Type B pancreatic cell (in vitro differentiated cells): ENCODE results near the gene PLB1. TPM values are rescaled to one million over a fixed set of nuclear protein-coding genes. Genes with fewer than 3 reads are reported as not detected.

Source experiments
- DNase-seq: peaks from one replicate; pipeline ENCODE4 v3.0.0; 2021; ENCODE audit warnings: mixed read lengths; ENCODE audit not compliant: unreplicated experiment; ENCODE audit errors: extremely low spot score
- H3K27ac Mint-ChIP-seq: 2 replicates; pipeline ENCODE4 v1.8.0; 2021; ENCODE audit warnings: mild to moderate bottlenecking, mixed read lengths
- H3K27me3 Mint-ChIP-seq: 2 replicates; pipeline ENCODE4 v1.8.0; 2021; ENCODE audit warnings: mixed read lengths
- H3K36me3 Mint-ChIP-seq: 2 replicates; pipeline ENCODE4 v1.8.0; 2021; ENCODE audit warnings: mixed read lengths
- H3K4me1 Mint-ChIP-seq: one replicate; pipeline ENCODE4 v1.8.0; 2021; ENCODE audit warnings: mixed read lengths; ENCODE audit not compliant: unreplicated experiment
- H3K4me3 Mint-ChIP-seq: 2 replicates; pipeline ENCODE4 v1.8.0; 2021; ENCODE audit warnings: mild to moderate bottlenecking, mixed read lengths
- H3K9me3 Mint-ChIP-seq: 2 replicates; pipeline ENCODE4 v1.8.0; 2021; ENCODE audit warnings: mixed read lengths
- total RNA-seq: library from RNA; stranded (reverse); gene quantifications from 2 replicates; pipeline ENCODE4 v1.2.1, GENCODE V29; 2021; ENCODE audit warnings: low replicate concordance
- TF ChIP-seq, protein P1 (sequence below): fragments of 200-600 bp; sonication (generic); conservative IDR thresholded peaks from 2 replicates; pipeline ENCODE4 v1.5.0; 2021; ENCODE audit warnings: antibody characterized with exemption, mild to moderate bottlenecking

Gene PLB1
- total RNA-seq, 1 donor from 2014 or later: 1.9 TPM

DNA sequence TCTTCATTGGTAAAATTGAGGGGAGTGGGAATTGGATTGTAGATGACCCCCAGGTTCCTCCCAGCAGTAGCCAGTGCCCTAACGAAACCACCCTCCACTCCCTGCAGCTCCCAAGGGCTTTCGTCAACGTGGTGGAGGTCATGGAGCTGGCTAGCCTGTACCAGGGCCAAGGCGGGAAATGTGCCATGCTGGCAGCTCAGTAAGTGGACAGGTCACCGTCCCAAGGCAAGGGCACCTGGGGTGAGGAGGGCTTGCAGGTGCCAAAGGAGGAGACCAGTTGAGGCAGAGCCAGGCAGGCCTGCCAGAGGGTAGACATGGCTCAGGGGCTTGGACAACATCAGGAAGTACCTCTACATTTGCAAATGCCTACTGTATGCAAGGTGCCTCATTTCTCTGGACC lies 133.1 kb downstream of the PLB1 start:
- Mint-ChIP-seq H3K4me3 (no peak overlapping the region), H3K9me3 (no peaks in the 10 kb centered on the region), H3K4me1 (peaks cover 26% of the 10 kb centered on the region), H3K36me3 (no peaks in the 10 kb centered on the region), H3K27ac (no peak overlapping the region), H3K27me3 (no peaks in the 10 kb centered on the region)
- DNase-seq: no peak
- TF ChIP-seq, protein P1, sequence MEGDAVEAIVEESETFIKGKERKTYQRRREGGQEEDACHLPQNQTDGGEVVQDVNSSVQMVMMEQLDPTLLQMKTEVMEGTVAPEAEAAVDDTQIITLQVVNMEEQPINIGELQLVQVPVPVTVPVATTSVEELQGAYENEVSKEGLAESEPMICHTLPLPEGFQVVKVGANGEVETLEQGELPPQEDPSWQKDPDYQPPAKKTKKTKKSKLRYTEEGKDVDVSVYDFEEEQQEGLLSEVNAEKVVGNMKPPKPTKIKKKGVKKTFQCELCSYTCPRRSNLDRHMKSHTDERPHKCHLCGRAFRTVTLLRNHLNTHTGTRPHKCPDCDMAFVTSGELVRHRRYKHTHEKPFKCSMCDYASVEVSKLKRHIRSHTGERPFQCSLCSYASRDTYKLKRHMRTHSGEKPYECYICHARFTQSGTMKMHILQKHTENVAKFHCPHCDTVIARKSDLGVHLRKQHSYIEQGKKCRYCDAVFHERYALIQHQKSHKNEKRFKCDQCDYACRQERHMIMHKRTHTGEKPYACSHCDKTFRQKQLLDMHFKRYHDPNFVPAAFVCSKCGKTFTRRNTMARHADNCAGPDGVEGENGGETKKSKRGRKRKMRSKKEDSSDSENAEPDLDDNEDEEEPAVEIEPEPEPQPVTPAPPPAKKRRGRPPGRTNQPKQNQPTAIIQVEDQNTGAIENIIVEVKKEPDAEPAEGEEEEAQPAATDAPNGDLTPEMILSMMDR: no peak

DNA sequence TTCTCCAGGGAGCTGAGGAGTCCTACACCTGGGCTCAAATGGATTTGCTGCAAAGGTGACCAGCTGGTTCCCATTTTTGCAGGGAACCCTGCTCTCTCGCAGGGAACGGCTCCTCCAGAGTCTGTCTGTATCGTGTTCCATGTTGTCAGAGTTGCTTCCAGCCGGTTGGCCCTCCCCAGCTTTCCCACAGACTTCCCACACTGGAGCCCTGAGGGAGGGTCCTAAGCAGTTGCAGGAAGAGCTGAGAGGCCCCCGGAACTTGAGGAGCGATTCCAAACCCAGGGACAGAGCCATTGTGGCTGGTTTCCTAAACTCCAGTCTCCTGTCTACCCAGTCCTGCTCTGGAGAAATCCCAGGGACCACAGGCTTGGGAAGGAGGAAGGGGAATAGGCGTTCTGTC lies 134.1 kb downstream of the PLB1 start:
- Mint-ChIP-seq H3K27ac (no peak overlapping the region), H3K4me3 (no peak overlapping the region), H3K4me1 (peaks cover 26% of the 10 kb centered on the region), H3K9me3 (no peaks in the 10 kb centered on the region), H3K27me3 (no peaks in the 10 kb centered on the region), H3K36me3 (no peaks in the 10 kb centered on the region)
- no peak for DNase-seq
- TF ChIP-seq, protein P1: no peak

DNA sequence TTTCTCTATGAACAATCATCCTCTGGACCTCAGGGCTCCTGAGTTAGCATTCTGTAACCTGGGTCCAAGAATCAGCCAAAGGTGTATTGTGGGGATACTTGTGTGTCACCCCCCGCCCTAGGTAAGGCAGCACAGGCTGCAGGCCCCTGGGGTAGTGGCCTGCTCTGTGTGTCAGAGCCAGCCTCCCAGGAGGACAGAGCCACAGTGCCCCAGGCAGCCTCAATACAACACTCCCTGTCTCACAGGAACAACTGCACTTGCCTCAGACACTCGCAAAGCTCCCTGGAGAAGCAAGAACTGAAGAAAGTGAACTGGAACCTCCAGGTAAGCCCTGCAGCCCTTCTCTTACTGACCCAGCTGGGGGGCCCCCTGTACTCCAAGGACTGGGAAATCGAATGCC lies 134.5 kb downstream of the PLB1 start:
- Mint-ChIP-seq H3K27me3 (no peaks in the 10 kb centered on the region), H3K27ac (peak overlapping the region; percentile 61), H3K4me1 (peaks cover 23% of the 10 kb centered on the region), H3K4me3 (no peak overlapping the region), H3K9me3 (no peaks in the 10 kb centered on the region), H3K36me3 (no peaks in the 10 kb centered on the region)
- DNase-seq: no peak
- TF ChIP-seq, protein P1: no peak

DNA sequence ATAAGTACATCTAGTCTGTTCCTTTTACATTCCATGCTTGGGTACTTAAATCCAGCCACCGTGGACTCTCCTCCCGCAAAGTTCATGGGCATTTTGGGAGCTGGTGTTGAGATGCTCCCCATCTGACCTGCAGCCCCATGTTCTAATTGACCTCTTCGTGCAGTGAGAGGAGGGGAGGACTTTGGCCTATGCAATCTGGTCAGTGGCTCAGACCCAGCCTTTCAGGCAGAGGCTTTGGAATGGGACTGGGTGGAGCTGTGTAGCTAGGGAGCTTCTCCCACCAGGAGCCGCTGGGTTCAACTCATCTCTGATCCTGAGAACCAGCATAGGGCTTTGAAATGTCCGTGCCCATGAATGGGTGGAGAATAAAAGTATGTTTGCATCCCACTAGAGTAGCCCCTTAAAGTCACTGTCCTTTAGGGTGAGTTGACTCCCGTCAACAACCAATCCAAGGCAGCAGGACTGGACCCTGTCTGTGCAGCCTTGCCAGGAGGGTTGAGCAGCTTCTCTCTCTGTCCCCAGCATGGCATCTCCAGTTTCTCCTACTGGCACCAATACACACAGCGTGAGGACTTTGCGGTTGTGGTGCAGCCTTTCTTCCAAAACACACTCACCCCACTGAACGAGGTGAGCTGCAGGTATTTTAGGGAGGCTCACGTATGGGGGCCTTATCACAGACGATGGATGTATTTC lies 135.8 kb downstream of the PLB1 start:
- no peaks in the 10 kb centered on the region for H3K27me3 Mint-ChIP-seq

DNA sequence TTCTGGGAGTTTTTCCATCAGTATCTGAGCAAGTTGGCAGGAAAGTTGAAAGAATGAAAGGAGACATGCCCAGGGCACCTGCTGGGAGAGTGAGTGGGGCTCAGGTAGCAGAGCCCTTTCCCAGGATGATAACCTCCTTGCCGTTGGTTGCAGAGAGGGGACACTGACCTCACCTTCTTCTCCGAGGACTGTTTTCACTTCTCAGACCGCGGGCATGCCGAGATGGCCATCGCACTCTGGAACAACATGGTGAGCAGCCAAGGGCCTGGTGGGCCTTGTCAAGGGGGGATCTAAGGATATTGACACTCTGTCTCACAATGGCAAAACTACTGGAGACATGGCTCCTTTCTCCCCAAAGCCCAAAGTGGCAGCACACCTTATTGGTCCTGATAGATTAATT lies 136.9 kb downstream of the PLB1 start:
- DNase-seq: no peak
- Mint-ChIP-seq H3K4me1 (peaks cover 25% of the 10 kb centered on the region), H3K27ac (peak overlapping the region; percentile 75), H3K9me3 (no peaks in the 10 kb centered on the region), H3K27me3 (no peaks in the 10 kb centered on the region), H3K36me3 (no peaks in the 10 kb centered on the region), H3K4me3 (no peak overlapping the region)
- TF ChIP-seq, protein P1: no peak

More for the DNA sequence above, 135.8 kb downstream of the PLB1 start:
- H3K4me1 Mint-ChIP-seq: peaks cover 20% of the 10 kb centered on the region
- no peak for DNase-seq
- H3K27ac Mint-ChIP-seq: no peak overlapping the region
- no peaks in the 10 kb centered on the region for H3K36me3 Mint-ChIP-seq
- no peaks in the 10 kb centered on the region for H3K9me3 Mint-ChIP-seq
- H3K4me3 Mint-ChIP-seq: no peak overlapping the region
- TF ChIP-seq, protein P1: no peak
